ACC112 (cell line): ENCODE measurements around the gene SMOC2.

Experiments
- H2AFZ ChIP-seq: fragments of 200-600 bp; sonication (generic); one replicate; pipeline ENCODE4 v1.6.0; 2017; ENCODE audit warnings: antibody characterized with exemption, low read length; ENCODE audit not compliant: unreplicated experiment
- H3K27ac ChIP-seq: fragments of 200-600 bp; sonication (generic); 2 replicates; pipeline ENCODE4 v1.5.1; 2014; ENCODE audit warnings: low read depth, mild to moderate bottlenecking, antibody characterized with exemption, low read length, moderate library complexity
- H3K27me3 ChIP-seq: fragments of 200-600 bp; sonication (generic); 2 replicates; pipeline ENCODE4 v1.6.1; 2014; ENCODE audit warnings: mild to moderate bottlenecking, antibody characterized with exemption, low read length, moderate library complexity, mixed read lengths; ENCODE audit not compliant: insufficient read depth
- H3K36me3 ChIP-seq: fragments of 200-600 bp; sonication (generic); 2 replicates; pipeline ENCODE4 v1.6.1; 2016; ENCODE audit warnings: mild to moderate bottlenecking, antibody characterized with exemption, low read length, moderate library complexity, mixed read lengths; ENCODE audit not compliant: insufficient read depth
- H3K4me1 ChIP-seq: fragments of 200-600 bp; sonication (generic); one replicate; pipeline ENCODE4 v1.6.1; 2016; ENCODE audit warnings: low read length, mixed read lengths; ENCODE audit not compliant: insufficient read depth, unreplicated experiment, control insufficient read depth
- H3K4me3 ChIP-seq: fragments of 200-600 bp; sonication (generic); 2 replicates; pipeline ENCODE4 v1.5.1; 2014; ENCODE audit warnings: mild to moderate bottlenecking, low read depth, low read length
- H3K79me2 ChIP-seq: fragments of 200-600 bp; sonication (generic); one replicate; pipeline ENCODE4 v1.6.0; 2016; ENCODE audit warnings: low read length; ENCODE audit not compliant: control insufficient read depth, unreplicated experiment, insufficient read depth

Gene SMOC2

GRCh38 chr6:168440520-168441433 is at the start of gene SMOC2:
SMOC2 (plus strand) TSS chr6:168441184; CDS start chr6:168441371, 187 bp downstream.
- Histone ChIP-seq H3K79me2 (peaks cover 3% of the 10 kb centered on the region), H3K27me3 (peaks cover 46% of the 10 kb centered on the region), H3K36me3 (no peaks in the 10 kb centered on the region), H2AFZ (peak within 1 kb of the TSS; percentile 75), H3K27ac (no peak within 1 kb of the TSS), H3K4me3 (peak within 1 kb of the TSS; percentile 80), H3K4me1 (no peaks in the 10 kb centered on the region)

- no peaks in the 10 kb centered on the region for H3K79me2 ChIP-seq
- no peaks in the 10 kb centered on the region for H3K36me3 ChIP-seq
- H3K4me1 ChIP-seq = no peaks in the 10 kb centered on the region
- no peak overlapping the region for H3K27ac ChIP-seq
- no peak overlapping the region for H2AFZ ChIP-seq
- no peaks in the 10 kb centered on the region for H3K27me3 ChIP-seq
- H3K4me3 ChIP-seq = no peak overlapping the region
These were observed 47.7 kb upstream of the SMOC2 start for GRCh38 chr6:168393126-168393870.

- H3K36me3 ChIP-seq = no peaks in the 10 kb centered on the region
- no peaks in the 10 kb centered on the region; the same call in 1 of the 2 replicates for H3K27me3 ChIP-seq
- no peak overlapping the region for H2AFZ ChIP-seq
- H3K4me1 ChIP-seq = no peaks in the 10 kb centered on the region
- H3K27ac ChIP-seq = no peak overlapping the region
- no peaks in the 10 kb centered on the region for H3K79me2 ChIP-seq
- H3K4me3 ChIP-seq = no peak overlapping the region
These were observed 46.4 kb upstream of the SMOC2 start for GRCh38 chr6:168394606-168395005.

GRCh38 chr6:168395983-168396382 is 45.0 kb upstream of the SMOC2 start:
- Histone ChIP-seq H3K36me3 (no peaks in the 10 kb centered on the region), H3K4me1 (no peaks in the 10 kb centered on the region), H2AFZ (no peak overlapping the region), H3K79me2 (no peaks in the 10 kb centered on the region), H3K4me3 (no peak overlapping the region), H3K27ac (no peak overlapping the region), H3K27me3 (peaks cover 4% of the 10 kb centered on the region; the same call in 1 of the 2 replicates)

- peaks cover 4% of the 10 kb centered on the region; the same call in 1 of the 2 replicates for H3K27me3 ChIP-seq
- H3K27ac ChIP-seq = no peak overlapping the region
- no peaks in the 10 kb centered on the region for H3K4me1 ChIP-seq
- no peaks in the 10 kb centered on the region for H3K79me2 ChIP-seq
- H3K4me3 ChIP-seq = no peak overlapping the region
- no peak overlapping the region for H2AFZ ChIP-seq
- H3K36me3 ChIP-seq = no peaks in the 10 kb centered on the region
These were observed 44.4 kb upstream of the SMOC2 start for GRCh38 chr6:168396561-168396960.

- no peak overlapping the region for H2AFZ ChIP-seq
- no peaks in the 10 kb centered on the region for H3K4me1 ChIP-seq
- H3K27ac ChIP-seq = no peak overlapping the region
- H3K36me3 ChIP-seq = no peaks in the 10 kb centered on the region
- no peak overlapping the region for H3K4me3 ChIP-seq
- peaks cover 4% of the 10 kb centered on the region; the same call in 1 of the 2 replicates for H3K27me3 ChIP-seq
- no peaks in the 10 kb centered on the region for H3K79me2 ChIP-seq
These were observed 44.0 kb upstream of the SMOC2 start for GRCh38 chr6:168397012-168397411.

- H3K4me3 ChIP-seq = no peak overlapping the region
- no peaks in the 10 kb centered on the region for H3K4me1 ChIP-seq
- H2AFZ ChIP-seq = no peak overlapping the region
- no peaks in the 10 kb centered on the region for H3K36me3 ChIP-seq
- H3K27me3 ChIP-seq = peaks cover 4% of the 10 kb centered on the region; the same call in 1 of the 2 replicates
- H3K27ac ChIP-seq = no peak overlapping the region
- no peaks in the 10 kb centered on the region for H3K79me2 ChIP-seq
These were observed 40.9 kb upstream of the SMOC2 start for GRCh38 chr6:168400037-168400436.

- peaks cover 4% of the 10 kb centered on the region; the same call in 1 of the 2 replicates for H3K27me3 ChIP-seq
- no peaks in the 10 kb centered on the region for H3K4me1 ChIP-seq
- no peaks in the 10 kb centered on the region for H3K79me2 ChIP-seq
- H3K36me3 ChIP-seq = no peaks in the 10 kb centered on the region
- no peak overlapping the region for H3K27ac ChIP-seq
- no peak overlapping the region for H3K4me3 ChIP-seq
- H2AFZ ChIP-seq = no peak overlapping the region
These were observed 37.5 kb upstream of the SMOC2 start for GRCh38 chr6:168403370-168404005.

GRCh38 chr6:168404560-168404959 is 36.4 kb upstream of the SMOC2 start:
- H3K79me2 ChIP-seq = no peaks in the 10 kb centered on the region
- H3K27me3 ChIP-seq = peaks cover 4% of the 10 kb centered on the region; the same call in 1 of the 2 replicates
- H3K4me3 ChIP-seq = no peak overlapping the region
- no peaks in the 10 kb centered on the region for H3K4me1 ChIP-seq
- H2AFZ ChIP-seq = no peak overlapping the region
- no peak overlapping the region for H3K27ac ChIP-seq
- H3K36me3 ChIP-seq = no peaks in the 10 kb centered on the region

- H3K27me3 ChIP-seq = no peaks in the 10 kb centered on the region
- H3K4me1 ChIP-seq = no peaks in the 10 kb centered on the region
- no peak overlapping the region for H3K4me3 ChIP-seq
- no peak overlapping the region for H2AFZ ChIP-seq
- no peaks in the 10 kb centered on the region for H3K36me3 ChIP-seq
- H3K79me2 ChIP-seq = no peaks in the 10 kb centered on the region
- H3K27ac ChIP-seq = no peak overlapping the region
These were observed 33.1 kb upstream of the SMOC2 start for GRCh38 chr6:168407842-168408241.
